ENCODE measurements around the gene JAKMIP3. TPM values are rescaled to one million over a fixed set of nuclear protein-coding genes. Genes with fewer than 3 reads are reported as not detected.

Gene JAKMIP3
- total RNA-seq, 4 donors from 2014 or later: 0.26 to 1.3 (median 1.2) TPM; not detected in 1

GRCh38 chr10:132059760-132060508, 5.8 kb upstream of the JAKMIP3 start:
- no peaks in the 10 kb centered on the region for H3K36me3 ChIP-seq
- no peaks in the 10 kb centered on the region for H3K27me3 ChIP-seq
- H3K27ac ChIP-seq: no peak overlapping the region
- no peak for DNase-seq
- no peak overlapping the region for H3K4me3 ChIP-seq
- intact Hi-C loops (cut with DNase I; ENCODE audit: low total_unique reads): no loop called here
- TF ChIP-seq CTCF (IDR thresholded peaks at IDR 0.05): no peak
- no peak for TF ChIP-seq POLR2A (IDR thresholded peaks at IDR 0.05)
- no peaks in the 10 kb centered on the region for H3K9me3 ChIP-seq
- H3K4me1 ChIP-seq: no peaks in the 10 kb centered on the region

GRCh38 chr10:132061030-132061429, 4.7 kb upstream of the JAKMIP3 start:
- TF ChIP-seq CTCF (IDR thresholded peaks at IDR 0.05) (no peak), POLR2A (IDR thresholded peaks at IDR 0.05) (no peak)
- no peak for DNase-seq
- intact Hi-C loops (cut with DNase I; ENCODE audit: low total_unique reads): no loop called here
- no peak overlapping the region for H3K4me3 ChIP-seq
- H3K9me3 ChIP-seq: no peaks in the 10 kb centered on the region
- H3K4me1 ChIP-seq: no peaks in the 10 kb centered on the region
- no peaks in the 10 kb centered on the region for H3K27me3 ChIP-seq
- H3K27ac ChIP-seq: no peak overlapping the region
- no peaks in the 10 kb centered on the region for H3K36me3 ChIP-seq

- Histone ChIP-seq H3K4me3 (no peak overlapping the region), H3K9me3 (no peaks in the 10 kb centered on the region), H3K27me3 (no peaks in the 10 kb centered on the region), H3K36me3 (no peaks in the 10 kb centered on the region), H3K27ac (no peak overlapping the region), H3K4me1 (no peaks in the 10 kb centered on the region)
- no peak for TF ChIP-seq POLR2A (IDR thresholded peaks at IDR 0.05)
- intact Hi-C loops (cut with DNase I; ENCODE audit: low total_unique reads): no loop called here
- DNase-seq: no peak
Observed at GRCh38 chr10:132061465-132061864, 4.3 kb upstream of the JAKMIP3 start.

GRCh38 chr10:132062116-132062515, 3.6 kb upstream of the JAKMIP3 start:
- intact Hi-C loops (cut with DNase I; ENCODE audit: low total_unique reads): no loop called here
- H3K4me3 ChIP-seq: no peak overlapping the region
- H3K9me3 ChIP-seq: no peaks in the 10 kb centered on the region
- no peak for DNase-seq
- no peaks in the 10 kb centered on the region for H3K4me1 ChIP-seq
- no peaks in the 10 kb centered on the region for H3K36me3 ChIP-seq
- TF ChIP-seq CTCF (IDR thresholded peaks at IDR 0.05) (no peak), POLR2A (IDR thresholded peaks at IDR 0.05) (no peak)
- H3K27me3 ChIP-seq: no peaks in the 10 kb centered on the region
- no peak overlapping the region for H3K27ac ChIP-seq

GRCh38 chr10:132062641-132063390, 2.9 kb upstream of the JAKMIP3 start:
- no peak overlapping the region for H3K27ac ChIP-seq
- H3K4me1 ChIP-seq: no peaks in the 10 kb centered on the region
- H3K27me3 ChIP-seq: no peaks in the 10 kb centered on the region
- DNase-seq: no peak
- no peaks in the 10 kb centered on the region for H3K9me3 ChIP-seq
- no peak overlapping the region for H3K4me3 ChIP-seq
- no peaks in the 10 kb centered on the region for H3K36me3 ChIP-seq
- TF ChIP-seq CTCF (IDR thresholded peaks at IDR 0.05) (no peak), POLR2A (IDR thresholded peaks at IDR 0.05) (no peak)
- intact Hi-C loops (cut with DNase I; ENCODE audit: low total_unique reads): no loop called here

All from uterus (tissue), 4 donors.